ENCODE results near the gene TP63. TPM values are rescaled to one million over a fixed set of nuclear protein-coding genes. Genes with fewer than 3 reads are reported as not detected.

Gene TP63
- total and polyA plus RNA-seq, 7 experiments from 2014 or later: 0.11 to 0.97 (median 0.20) TPM; not detected in 4

GRCh38 chr3:189860296-189860695 lies 229.1 kb downstream of the TP63 start:
- Histone ChIP-seq H3K9me3 (ENCODE audit: control insufficient read depth in 2 of 3, low read length in 3 of 3) (no peaks in the 10 kb centered on the region), H3K4me1 (ENCODE audit: control insufficient read depth in 2 of 2, insufficient read depth in 2 of 2, low read length in 2 of 2) (no peaks in the 10 kb centered on the region), H3K36me3 (ENCODE audit: control insufficient read depth in 2 of 3, insufficient read depth in 3 of 3, low read length in 3 of 3) (no peaks in the 10 kb centered on the region), H3K4me3 (ENCODE audit: low read length) (no peak overlapping the region), H3K27ac (ENCODE audit: low read depth, low read length) (no peak overlapping the region), H3K27me3 (ENCODE audit: control insufficient read depth in 2 of 2, insufficient read depth in 2 of 2, low read length in 2 of 2) (no peaks in the 10 kb centered on the region)
- no peaks in the 10 kb centered on the region for H3K36me3 Mint-ChIP-seq
- ATAC-seq: no peak
- no peak overlapping the region for H3K27ac Mint-ChIP-seq
- peaks cover 0 to 4% (median 0%) of the 10 kb centered on the region in 11 donors for H3K9me3 Mint-ChIP-seq
- ChIA-PET POLR2A (no interaction called here), CTCF (no interaction called here)
- peaks cover 0 to 2% (median 0%) of the 10 kb centered on the region in 5 donors for H3K27me3 Mint-ChIP-seq
- intact Hi-C loops (cut with micrococcal nuclease): no loop called here
- DNase-seq: no peak
- no peak overlapping the region for H3K4me3 Mint-ChIP-seq
- peaks cover 0 to 1% (median 0%) of the 10 kb centered on the region in 7 donors for H3K4me1 Mint-ChIP-seq

GRCh38 chr3:189862385-189862998 lies 231.3 kb downstream of the TP63 start:
- ChIA-PET POLR2A (no interaction called here), CTCF (no interaction called here)
- H3K4me3 ChIP-seq (ENCODE audit: low read length): no peak overlapping the region
- Mint-ChIP-seq H3K9me3 (peaks cover 0 to 4% (median 0%) of the 10 kb centered on the region in 11 donors), H3K4me1 (peaks cover 0 to 1% (median 0%) of the 10 kb centered on the region in 7 donors), H3K27ac (no peak overlapping the region), H3K36me3 (no peaks in the 10 kb centered on the region), H3K4me3 (no peak overlapping the region), H3K27me3 (peaks cover 0 to 5% (median 0%) of the 10 kb centered on the region in 5 donors)
- H3K4me1 ChIP-seq (ENCODE audit: control insufficient read depth in 2 of 2, insufficient read depth in 2 of 2, low read length in 2 of 2): no peaks in the 10 kb centered on the region
- H3K36me3 ChIP-seq (ENCODE audit: control insufficient read depth in 2 of 3, insufficient read depth in 3 of 3, low read length in 3 of 3): no peaks in the 10 kb centered on the region
- DNase-seq (no peak), ATAC-seq (no peak)
- intact Hi-C loops (cut with micrococcal nuclease): no loop called here
- no peak overlapping the region for H3K27ac ChIP-seq (ENCODE audit: low read depth, low read length)
- H3K9me3 ChIP-seq (ENCODE audit: control insufficient read depth in 2 of 3, low read length in 3 of 3): no peaks in the 10 kb centered on the region
- no peaks in the 10 kb centered on the region for H3K27me3 ChIP-seq (ENCODE audit: control insufficient read depth in 2 of 2, insufficient read depth in 2 of 2, low read length in 2 of 2)

- peaks cover 0 to 6% (median 0%) of the 10 kb centered on the region in 11 donors for H3K9me3 Mint-ChIP-seq
- Histone ChIP-seq H3K27me3 (ENCODE audit: control insufficient read depth in 2 of 2, insufficient read depth in 2 of 2, low read length in 2 of 2) (no peaks in the 10 kb centered on the region), H3K36me3 (ENCODE audit: control insufficient read depth in 2 of 3, insufficient read depth in 3 of 3, low read length in 3 of 3) (no peaks in the 10 kb centered on the region), H3K4me1 (ENCODE audit: control insufficient read depth in 2 of 2, insufficient read depth in 2 of 2, low read length in 2 of 2) (no peaks in the 10 kb centered on the region), H3K27ac (ENCODE audit: low read depth, low read length) (no peak overlapping the region), H3K4me3 (ENCODE audit: low read length) (no peak overlapping the region), H3K9me3 (ENCODE audit: control insufficient read depth in 2 of 3, low read length in 3 of 3) (no peaks in the 10 kb centered on the region)
- POLR2A ChIA-PET: no interaction called here
- ATAC-seq: no peak
- no peak overlapping the region for H3K27ac Mint-ChIP-seq
- DNase-seq: no peak
- no peak overlapping the region for H3K4me3 Mint-ChIP-seq
- H3K4me1 Mint-ChIP-seq: peaks cover 0 to 1% (median 0%) of the 10 kb centered on the region in 7 donors
- CTCF ChIA-PET: no interaction called here
- H3K27me3 Mint-ChIP-seq: peaks cover 0 to 5% (median 0%) of the 10 kb centered on the region in 5 donors
- H3K36me3 Mint-ChIP-seq: no peaks in the 10 kb centered on the region
- intact Hi-C loops (cut with micrococcal nuclease): no loop called here
These were observed 231.8 kb downstream of the TP63 start for GRCh38 chr3:189863031-189863430.

- Histone ChIP-seq H3K4me3 (ENCODE audit: low read length) (no peak overlapping the region), H3K9me3 (ENCODE audit: control insufficient read depth in 2 of 3, low read length in 3 of 3) (no peaks in the 10 kb centered on the region), H3K27me3 (ENCODE audit: control insufficient read depth in 2 of 2, insufficient read depth in 2 of 2, low read length in 2 of 2) (no peaks in the 10 kb centered on the region), H3K27ac (ENCODE audit: low read depth, low read length) (no peak overlapping the region), H3K4me1 (ENCODE audit: control insufficient read depth in 2 of 2, insufficient read depth in 2 of 2, low read length in 2 of 2) (no peaks in the 10 kb centered on the region), H3K36me3 (ENCODE audit: control insufficient read depth in 2 of 3, insufficient read depth in 3 of 3, low read length in 3 of 3) (no peaks in the 10 kb centered on the region)
- no peak for DNase-seq
- H3K27me3 Mint-ChIP-seq: peaks cover 0 to 6% (median 0%) of the 10 kb centered on the region in 5 donors
- ChIA-PET POLR2A (no interaction called here), CTCF (no interaction called here)
- H3K9me3 Mint-ChIP-seq: peaks cover 0 to 4% (median 0%) of the 10 kb centered on the region in 11 donors
- H3K36me3 Mint-ChIP-seq: no peaks in the 10 kb centered on the region
- H3K4me3 Mint-ChIP-seq: no peak overlapping the region
- no peak for ATAC-seq
- intact Hi-C loops (cut with micrococcal nuclease): no loop called here
- H3K27ac Mint-ChIP-seq: no peak overlapping the region
- H3K4me1 Mint-ChIP-seq: peaks cover 0 to under 1% (median 0%) of the 10 kb centered on the region in 7 donors
These were observed 236.9 kb downstream of the TP63 start for GRCh38 chr3:189868061-189868460.

GRCh38 chr3:189869165-189869564 lies 238.0 kb downstream of the TP63 start:
- no peak for ATAC-seq
- H3K27me3 Mint-ChIP-seq: peaks cover 0 to 6% (median 0%) of the 10 kb centered on the region in 5 donors
- no peaks in the 10 kb centered on the region for H3K4me1 Mint-ChIP-seq
- no peak overlapping the region for H3K27ac ChIP-seq (ENCODE audit: low read depth, low read length)
- ChIA-PET POLR2A (no interaction called here), CTCF (no interaction called here)
- intact Hi-C loops (cut with micrococcal nuclease): no loop called here
- no peaks in the 10 kb centered on the region for H3K4me1 ChIP-seq (ENCODE audit: control insufficient read depth in 2 of 2, insufficient read depth in 2 of 2, low read length in 2 of 2)
- no peaks in the 10 kb centered on the region for H3K9me3 ChIP-seq (ENCODE audit: control insufficient read depth in 2 of 3, low read length in 3 of 3)
- no peak overlapping the region for H3K4me3 ChIP-seq (ENCODE audit: low read length)
- no peak for DNase-seq
- no peak overlapping the region for H3K4me3 Mint-ChIP-seq
- no peaks in the 10 kb centered on the region for H3K27me3 ChIP-seq (ENCODE audit: control insufficient read depth in 2 of 2, insufficient read depth in 2 of 2, low read length in 2 of 2)
- no peak overlapping the region for H3K27ac Mint-ChIP-seq
- H3K36me3 Mint-ChIP-seq: no peaks in the 10 kb centered on the region
- peaks cover 0 to 2% (median 0%) of the 10 kb centered on the region in 11 donors for H3K9me3 Mint-ChIP-seq
- no peaks in the 10 kb centered on the region for H3K36me3 ChIP-seq (ENCODE audit: control insufficient read depth in 2 of 3, insufficient read depth in 3 of 3, low read length in 3 of 3)

- peaks cover 0 to 6% (median 0%) of the 10 kb centered on the region in 5 donors for H3K27me3 Mint-ChIP-seq
- DNase-seq (no peak), ATAC-seq (no peak)
- no peaks in the 10 kb centered on the region for H3K36me3 Mint-ChIP-seq
- H3K27ac ChIP-seq (ENCODE audit: low read depth, low read length): no peak overlapping the region
- ChIA-PET POLR2A (no interaction called here), CTCF (no interaction called here)
- no peaks in the 10 kb centered on the region for H3K36me3 ChIP-seq (ENCODE audit: control insufficient read depth in 2 of 3, insufficient read depth in 3 of 3, low read length in 3 of 3)
- peaks cover 0 to 2% (median 0%) of the 10 kb centered on the region in 11 donors for H3K9me3 Mint-ChIP-seq
- intact Hi-C loops (cut with micrococcal nuclease): no loop called here
- H3K9me3 ChIP-seq (ENCODE audit: control insufficient read depth in 2 of 3, low read length in 3 of 3): no peaks in the 10 kb centered on the region
- no peak overlapping the region for H3K4me3 Mint-ChIP-seq
- no peak overlapping the region for H3K27ac Mint-ChIP-seq
- H3K4me1 ChIP-seq (ENCODE audit: control insufficient read depth in 2 of 2, insufficient read depth in 2 of 2, low read length in 2 of 2): no peaks in the 10 kb centered on the region
- H3K4me1 Mint-ChIP-seq: no peaks in the 10 kb centered on the region
- H3K27me3 ChIP-seq (ENCODE audit: control insufficient read depth in 2 of 2, insufficient read depth in 2 of 2, low read length in 2 of 2): no peaks in the 10 kb centered on the region
- no peak overlapping the region for H3K4me3 ChIP-seq (ENCODE audit: low read length)
These were observed 240.2 kb downstream of the TP63 start for GRCh38 chr3:189871418-189871817.

DNA sequence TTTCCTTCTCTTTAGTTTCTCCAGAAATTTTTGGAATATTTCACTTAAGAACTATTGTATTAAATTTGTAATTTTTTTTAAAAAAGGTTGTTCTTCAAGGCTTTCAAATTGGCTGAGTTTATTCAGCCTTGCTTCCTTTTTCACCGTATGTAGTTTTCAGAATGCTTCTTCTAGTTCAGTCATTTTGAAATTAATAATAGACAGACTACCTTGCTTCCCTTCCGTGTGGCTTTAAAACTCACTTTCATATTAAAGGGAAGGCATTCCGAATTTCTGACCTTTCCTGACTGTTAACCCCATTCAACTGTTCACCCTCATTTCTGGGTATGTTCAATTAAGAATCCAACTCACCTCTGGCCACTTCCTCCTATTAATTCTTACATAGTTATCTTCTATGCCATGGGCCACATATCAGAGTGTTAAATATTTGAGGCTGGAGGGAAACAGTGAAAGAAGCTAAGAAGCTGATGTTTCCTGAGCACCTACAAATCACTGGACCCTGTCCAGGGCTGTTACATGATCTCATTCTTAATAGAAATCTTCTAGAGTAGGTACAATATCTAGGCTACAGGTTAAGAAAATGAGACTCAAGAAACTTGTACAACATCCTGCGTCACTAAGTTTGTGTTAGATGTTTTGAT lies 252.0 kb downstream of the TP63 start:
- H3K27me3 ChIP-seq (ENCODE audit: control insufficient read depth in 2 of 2, insufficient read depth in 2 of 2, low read length in 2 of 2): no peaks in the 10 kb centered on the region
- Mint-ChIP-seq H3K4me3 (no peak overlapping the region), H3K27ac (no peak overlapping the region), H3K4me1 (no peaks in the 10 kb centered on the region), H3K36me3 (no peaks in the 10 kb centered on the region), H3K27me3 (peaks cover 0 to 11% (median 2%) of the 10 kb centered on the region in 5 donors), H3K9me3 (peaks cover 0 to 2% (median 0%) of the 10 kb centered on the region in 11 donors)
- no peak overlapping the region for H3K27ac ChIP-seq (ENCODE audit: low read depth, low read length)
- no peaks in the 10 kb centered on the region for H3K36me3 ChIP-seq (ENCODE audit: control insufficient read depth in 2 of 3, insufficient read depth in 3 of 3, low read length in 3 of 3)
- ATAC-seq (no peak), DNase-seq (no peak)
- H3K9me3 ChIP-seq (ENCODE audit: control insufficient read depth in 2 of 3, low read length in 3 of 3): no peaks in the 10 kb centered on the region
- ChIA-PET CTCF (no interaction called here), POLR2A (no interaction called here)
- H3K4me1 ChIP-seq (ENCODE audit: control insufficient read depth in 2 of 2, insufficient read depth in 2 of 2, low read length in 2 of 2): no peaks in the 10 kb centered on the region
- H3K4me3 ChIP-seq (ENCODE audit: low read length): no peak overlapping the region
- intact Hi-C loops (cut with micrococcal nuclease): no loop called here
